ENCODE results near the gene GPN2. TPM values are rescaled to one million over a fixed set of nuclear protein-coding genes. Genes with fewer than 3 reads are reported as not detected.

Gene GPN2
- total RNA-seq (2022; extraction: Qiagen RNA extraction): 23.4 to 32.2 TPM (median 28.6 TPM) in 5 replicates

DNA sequence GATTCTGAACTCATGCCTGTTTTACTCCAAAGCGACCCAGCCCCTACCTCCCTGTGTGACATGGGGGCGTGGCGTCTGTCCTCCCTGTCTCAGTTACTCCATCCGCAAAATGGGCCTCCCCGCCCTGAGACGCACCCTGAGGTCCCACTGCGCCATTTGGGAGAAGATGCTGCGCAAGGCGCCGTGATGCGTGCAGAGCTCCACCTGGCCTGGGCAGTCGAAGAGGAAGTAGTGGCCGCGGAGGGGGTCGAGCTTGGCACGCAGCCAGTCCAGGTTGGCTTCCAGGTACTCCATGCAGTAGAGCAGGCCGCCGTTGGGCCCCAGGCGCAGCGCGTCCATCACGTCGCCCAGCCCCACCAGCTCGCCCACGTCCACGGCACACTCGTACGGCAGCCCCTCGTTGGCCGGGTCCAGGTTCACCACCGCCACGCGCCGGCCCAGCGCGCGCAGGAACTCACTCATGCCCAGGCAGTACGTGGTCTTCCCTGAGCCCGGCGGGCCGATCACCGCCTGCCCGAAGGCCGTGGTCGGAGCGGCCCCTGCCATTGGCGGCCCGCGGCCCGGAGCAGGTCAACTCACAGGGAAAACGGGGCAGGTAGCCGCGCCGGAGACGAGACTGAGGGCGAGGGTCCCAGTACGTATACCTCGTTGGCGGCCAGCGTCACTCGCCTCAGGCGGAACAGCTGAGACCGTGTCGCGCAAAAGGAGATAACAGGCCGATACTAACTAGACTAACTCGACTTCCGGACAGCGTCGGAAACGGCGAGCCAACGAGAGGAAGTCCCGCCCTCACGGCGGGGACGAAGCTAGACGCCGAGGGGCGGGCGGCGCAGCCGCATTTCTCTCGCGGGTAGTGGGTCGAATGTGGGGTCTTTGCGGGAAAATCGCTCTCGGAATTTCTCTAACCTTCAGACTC is at the start of gene GPN2:
Gene GPN2 (minus strand): TSS at position 733 of the 916 bp plus-strand sequence. CDS start 187 bp downstream, at position 546.

DNA sequence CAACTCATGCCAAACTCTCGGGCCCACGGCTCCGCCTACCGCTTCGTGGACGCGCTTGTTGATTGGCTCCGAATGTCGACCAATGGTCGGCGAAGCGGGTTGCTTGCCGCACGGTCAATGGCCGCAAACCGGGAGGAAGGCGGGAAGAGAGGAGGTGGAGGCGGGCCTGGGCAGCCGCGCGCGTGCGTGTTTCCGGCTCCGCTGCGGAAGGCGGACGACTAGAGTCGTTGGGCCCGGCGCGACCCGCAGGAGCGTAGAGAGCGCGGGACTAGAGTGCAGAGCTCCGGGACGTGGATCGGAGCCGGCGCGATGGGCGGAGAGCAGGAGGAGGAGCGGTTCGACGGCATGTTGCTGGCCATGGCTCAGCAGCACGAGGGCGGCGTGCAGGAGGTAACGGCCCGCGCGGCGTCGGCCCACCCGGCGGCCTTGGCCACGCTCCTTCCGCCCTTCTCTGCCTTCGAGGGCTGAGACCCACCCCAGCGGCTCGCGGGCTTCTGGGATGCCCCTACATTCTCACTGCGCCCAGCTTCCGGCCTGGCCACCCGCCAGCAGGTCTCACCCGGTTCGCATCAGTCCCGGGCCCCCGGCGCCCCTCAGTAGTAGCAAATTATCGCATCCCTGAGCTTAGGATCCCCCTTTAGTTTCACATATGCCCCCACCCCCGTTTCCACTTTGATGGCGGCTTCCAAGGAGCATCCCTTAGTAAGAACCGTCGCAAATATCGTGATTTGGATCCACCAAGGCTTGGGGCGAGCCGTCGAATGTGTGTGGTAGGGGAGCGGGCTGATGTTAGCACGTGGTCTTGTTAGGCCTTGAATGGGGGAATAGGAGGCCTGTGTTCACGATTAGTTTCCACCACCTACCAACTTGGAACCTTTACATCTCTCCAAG is 31.7 kb upstream of the GPN2 start, which contains the start of gene NUDC:
Gene NUDC (plus strand): TSS at position 204 of the 891 bp plus-strand sequence. CDS start 106 bp downstream, at position 310.

DNA sequence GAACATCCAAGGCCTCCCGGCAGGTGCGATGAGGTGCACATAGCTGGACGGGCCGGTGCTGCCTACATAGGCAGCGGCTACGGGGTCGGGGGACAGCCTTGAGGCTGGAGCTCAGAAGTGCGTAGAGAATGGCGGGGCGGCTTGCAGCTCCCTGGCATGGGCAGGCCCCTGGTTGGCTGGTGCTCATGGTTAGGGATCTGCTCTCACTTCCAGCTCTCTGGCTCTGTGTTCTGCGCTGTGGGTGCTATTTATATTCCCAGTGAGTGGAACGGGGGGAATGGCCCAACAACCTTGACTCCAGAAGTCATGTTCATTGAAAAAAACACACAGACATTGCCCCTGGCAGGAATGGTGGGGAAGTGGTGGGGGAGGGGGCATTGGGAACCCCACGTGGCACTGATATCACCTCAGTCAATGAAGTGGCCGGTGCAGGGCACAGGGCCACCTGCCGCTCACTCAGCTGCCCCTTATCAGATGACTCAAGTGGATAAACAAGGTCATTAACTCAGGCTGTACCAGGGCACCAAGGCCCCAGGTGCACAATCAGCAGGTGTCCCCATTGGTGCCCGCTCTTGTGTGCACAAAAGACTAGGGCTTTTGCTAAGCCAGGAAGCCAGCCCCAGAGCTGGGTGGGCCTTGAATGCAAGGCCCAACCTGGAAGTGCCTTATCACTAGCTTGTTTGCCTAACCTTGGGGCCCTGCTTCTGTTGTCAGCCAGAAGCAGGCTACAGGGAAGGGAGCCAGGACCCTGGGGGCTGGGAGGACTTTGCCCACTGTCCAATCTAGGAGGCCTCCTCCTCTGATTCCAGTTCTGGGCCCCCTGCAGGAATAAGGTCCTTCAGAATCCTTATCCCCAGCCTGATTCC is 23.9 kb upstream of the GPN2 start, which contains the start of gene NR0B2:
Gene NR0B2 (minus strand): TSS at position 222 of the 866 bp plus-strand sequence. CDS start 35 bp downstream, at position 187.

DNA sequence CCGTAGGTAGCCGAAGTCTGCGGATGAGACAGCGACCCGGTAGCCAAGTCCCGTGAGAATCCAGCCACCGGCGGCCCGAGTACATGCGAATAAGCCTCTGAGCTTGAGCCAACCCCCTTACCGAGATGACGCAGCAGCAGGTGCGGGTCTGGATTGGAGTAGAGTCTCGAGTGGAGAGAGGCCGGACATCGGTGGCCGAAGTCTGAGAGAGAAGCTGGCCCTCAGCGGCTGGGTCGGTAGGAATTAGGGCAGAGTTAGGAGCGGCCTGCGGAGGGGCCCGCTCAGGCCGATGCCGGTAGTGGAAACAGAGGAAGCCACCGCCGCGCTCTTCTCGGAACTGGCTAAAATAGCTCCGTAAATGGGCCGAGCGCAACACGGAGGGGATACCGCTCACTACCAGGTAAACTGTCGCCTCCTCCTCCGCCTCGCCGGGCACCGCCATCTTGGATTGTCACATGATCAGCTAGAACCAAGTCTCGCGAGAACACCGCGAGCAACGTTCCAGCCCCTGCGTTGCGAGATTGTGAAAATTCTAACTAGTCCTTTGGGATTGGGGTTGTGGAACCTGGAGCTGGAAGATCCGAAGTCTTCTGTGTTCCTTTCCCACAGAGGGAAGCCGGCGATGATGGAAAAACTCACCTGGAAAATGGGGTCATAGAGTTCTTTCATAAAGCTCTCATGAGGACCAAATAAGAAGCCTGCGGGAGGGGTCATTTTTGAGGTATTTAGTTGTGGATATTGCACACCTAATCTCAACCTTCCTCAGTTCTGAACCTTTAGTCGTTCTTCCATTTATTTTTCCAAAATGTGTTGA is 10.1 kb upstream of the GPN2 start, which contains the start of gene GPATCH3:
Gene GPATCH3 (minus strand): TSS at position 467 of the 814 bp plus-strand sequence. CDS start 25 bp downstream, at position 442.

DNA sequence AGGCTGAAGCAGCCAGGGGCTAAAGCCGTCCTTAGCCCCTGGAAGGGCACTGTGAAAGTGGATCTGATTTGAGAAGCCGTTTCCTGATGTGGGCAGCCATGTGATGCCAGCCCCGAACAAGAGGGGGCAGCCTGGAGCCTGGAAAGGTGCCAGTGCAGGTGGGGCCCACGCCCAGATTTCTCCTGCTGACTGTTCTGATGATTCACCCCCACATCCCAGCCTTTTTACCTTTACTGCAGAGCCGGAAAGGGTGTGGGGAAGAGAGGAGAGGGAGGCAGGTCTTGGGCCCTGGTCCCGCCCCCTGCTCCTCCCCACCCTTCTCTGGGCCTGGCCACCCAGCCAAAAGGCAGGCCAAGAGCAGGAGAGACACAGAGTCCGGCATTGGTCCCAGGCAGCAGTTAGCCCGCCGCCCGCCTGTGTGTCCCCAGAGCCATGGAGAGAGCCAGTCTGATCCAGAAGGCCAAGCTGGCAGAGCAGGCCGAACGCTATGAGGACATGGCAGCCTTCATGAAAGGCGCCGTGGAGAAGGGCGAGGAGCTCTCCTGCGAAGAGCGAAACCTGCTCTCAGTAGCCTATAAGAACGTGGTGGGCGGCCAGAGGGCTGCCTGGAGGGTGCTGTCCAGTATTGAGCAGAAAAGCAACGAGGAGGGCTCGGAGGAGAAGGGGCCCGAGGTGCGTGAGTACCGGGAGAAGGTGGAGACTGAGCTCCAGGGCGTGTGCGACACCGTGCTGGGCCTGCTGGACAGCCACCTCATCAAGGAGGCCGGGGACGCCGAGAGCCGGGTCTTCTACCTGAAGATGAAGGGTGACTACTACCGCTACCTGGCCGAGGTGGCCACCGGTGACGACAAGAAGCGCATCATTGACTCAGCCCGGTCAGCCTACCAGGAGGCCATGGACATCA is 27.1 kb downstream of the GPN2 start, which contains the start of gene SFN:
Gene SFN (plus strand): TSS at position 369 of the 904 bp plus-strand sequence. CDS start 64 bp downstream, at position 433.

DNA sequence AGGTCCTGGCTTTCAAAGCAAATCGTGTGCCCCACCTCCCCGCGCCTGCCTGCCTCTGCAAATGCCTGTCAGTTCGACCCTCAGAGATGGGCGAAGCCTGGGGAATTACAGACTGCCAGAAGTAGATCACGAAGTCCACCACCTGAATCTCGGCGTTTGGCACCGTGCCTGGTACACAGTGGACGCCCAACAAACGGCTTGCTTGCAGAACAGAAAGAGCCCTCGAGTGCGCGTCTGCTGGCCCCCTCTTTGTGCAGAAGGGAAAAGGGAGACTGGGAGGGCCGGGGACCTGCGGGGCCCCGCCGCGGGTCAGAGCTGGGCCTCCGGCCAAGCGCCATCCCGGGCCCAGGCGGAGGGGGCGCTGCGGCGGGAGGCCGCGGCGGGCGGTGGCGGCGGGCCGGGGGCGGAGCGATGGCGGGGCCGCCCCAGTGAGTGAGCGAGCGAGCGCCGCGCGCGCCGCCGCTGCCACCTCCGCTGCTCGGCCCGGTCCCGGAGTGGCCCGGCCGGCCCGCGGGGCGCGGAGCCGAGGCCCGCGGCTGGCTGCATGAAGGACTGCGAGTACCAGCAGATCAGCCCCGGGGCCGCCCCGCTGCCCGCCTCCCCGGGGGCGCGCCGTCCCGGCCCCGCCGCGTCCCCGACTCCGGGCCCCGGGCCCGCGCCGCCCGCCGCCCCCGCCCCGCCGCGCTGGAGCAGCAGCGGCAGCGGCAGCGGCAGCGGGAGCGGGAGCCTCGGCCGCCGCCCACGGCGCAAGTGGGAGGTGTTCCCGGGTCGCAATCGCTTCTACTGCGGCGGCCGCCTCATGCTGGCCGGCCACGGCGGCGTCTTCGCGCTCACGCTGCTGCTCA is 63.6 kb downstream of the GPN2 start, which contains the start of gene ZDHHC18:
Gene ZDHHC18 (plus strand): TSS at position 428 of the 845 bp plus-strand sequence. CDS start 117 bp downstream, at position 545.

Other genes starting within 250 kb of the GPN2 start
- gene ARID1A, start 194.3 kb downstream of the GPN2 start, total RNA-seq (2022; extraction: Qiagen RNA extraction): 33.2 to 52.2 TPM (median 44.4 TPM) in 5 replicates
- 5.3 to 7.2 TPM (median 6.4 TPM) in 5 replicates for gene PIGV, start 102.3 kb downstream of the GPN2 start, total RNA-seq (2022; extraction: Qiagen RNA extraction)
- 36.4 to 47.5 TPM (median 46.7 TPM) in 5 replicates for gene ZDHHC18, start 63.6 kb downstream of the GPN2 start, total RNA-seq (2022; extraction: Qiagen RNA extraction)
- 468 to 645 TPM (median 543 TPM) in 5 replicates for gene SFN, start 27.1 kb downstream of the GPN2 start, total RNA-seq (2022; extraction: Qiagen RNA extraction)
- gene GPATCH3, start 10.2 kb upstream of the GPN2 start, total RNA-seq (2022; extraction: Qiagen RNA extraction): 9.3 to 12.1 TPM (median 11.6 TPM) in 5 replicates
- gene NR0B2, start 23.7 kb upstream of the GPN2 start, total RNA-seq (2022; extraction: Qiagen RNA extraction): 0.09 to 0.11 TPM (median 0.10 TPM) in 3 of 5 replicates, not detected in the others
- 130 to 158 TPM (median 144 TPM) in 5 replicates for gene NUDC, start 31.5 kb upstream of the GPN2 start, total RNA-seq (2022; extraction: Qiagen RNA extraction)
- 0.15 to 0.31 TPM (median 0.26 TPM) in 5 replicates for gene KDF1, start 70.2 kb upstream of the GPN2 start, total RNA-seq (2022; extraction: Qiagen RNA extraction)
- gene TRNP1, start 103.4 kb upstream of the GPN2 start, total RNA-seq (2022; extraction: Qiagen RNA extraction): 204 to 282 TPM (median 273 TPM) in 5 replicates
- 0.88 to 1.9 TPM (median 1.8 TPM) in 5 replicates for gene TENT5B, start 122.6 kb upstream of the GPN2 start, total RNA-seq (2022; extraction: Qiagen RNA extraction)